ENCODE measurements around the gene DNAJC10.

The DNAJC10 gene

DNA sequence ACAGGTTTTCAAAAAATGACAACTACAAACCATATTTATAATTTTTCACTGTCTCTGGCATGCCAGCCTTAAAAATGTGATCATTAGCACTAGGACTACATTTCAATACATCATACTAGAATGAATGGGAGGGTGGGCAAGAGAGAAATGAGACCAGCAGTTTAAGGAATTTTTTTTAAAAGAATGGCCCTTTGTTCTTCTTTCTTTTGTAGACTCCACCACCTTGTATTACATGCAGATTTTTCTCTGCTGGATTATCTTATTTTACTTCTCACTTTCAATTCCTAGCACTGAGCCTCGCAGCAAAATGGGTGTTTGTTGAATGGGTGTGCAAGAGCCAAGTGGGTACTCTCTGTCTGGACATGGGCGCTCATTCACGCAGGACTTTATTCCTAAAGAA lies 110.4 kb downstream of the DNAJC10 start:
- no peak for DNase-seq
- intact Hi-C loops (cut with DNase I): no loop called here

GRCh38 chr2:182827182-182827879 lies 111.3 kb downstream of the DNAJC10 start:
- DNase-seq: no peak
- intact Hi-C loops (cut with DNase I): no loop called here

DNA sequence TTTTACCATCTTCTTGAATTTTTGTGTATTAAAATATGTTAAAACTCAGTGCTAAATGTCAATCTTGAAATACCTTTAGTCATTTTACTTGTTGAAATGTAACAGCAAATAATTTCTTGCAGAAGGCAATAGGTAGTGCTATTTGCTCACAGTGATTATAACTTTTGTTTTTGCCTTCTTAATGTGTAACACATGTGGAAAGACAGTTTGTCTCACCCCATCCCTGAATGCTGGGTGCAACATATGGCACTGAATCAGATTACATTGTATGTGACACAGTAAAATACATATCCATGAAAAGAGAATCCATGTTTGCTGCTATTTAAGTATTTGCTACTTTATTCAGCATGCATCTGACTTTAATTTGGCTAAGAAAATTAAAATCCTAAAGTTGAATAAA lies 115.0 kb downstream of the DNAJC10 start:
- no peak for DNase-seq
- intact Hi-C loops (cut with DNase I): no loop called here

GRCh38 chr2:182831921-182832320 lies 115.9 kb downstream of the DNAJC10 start:
- DNase-seq: no peak
- intact Hi-C loops (cut with DNase I): no loop called here

DNA sequence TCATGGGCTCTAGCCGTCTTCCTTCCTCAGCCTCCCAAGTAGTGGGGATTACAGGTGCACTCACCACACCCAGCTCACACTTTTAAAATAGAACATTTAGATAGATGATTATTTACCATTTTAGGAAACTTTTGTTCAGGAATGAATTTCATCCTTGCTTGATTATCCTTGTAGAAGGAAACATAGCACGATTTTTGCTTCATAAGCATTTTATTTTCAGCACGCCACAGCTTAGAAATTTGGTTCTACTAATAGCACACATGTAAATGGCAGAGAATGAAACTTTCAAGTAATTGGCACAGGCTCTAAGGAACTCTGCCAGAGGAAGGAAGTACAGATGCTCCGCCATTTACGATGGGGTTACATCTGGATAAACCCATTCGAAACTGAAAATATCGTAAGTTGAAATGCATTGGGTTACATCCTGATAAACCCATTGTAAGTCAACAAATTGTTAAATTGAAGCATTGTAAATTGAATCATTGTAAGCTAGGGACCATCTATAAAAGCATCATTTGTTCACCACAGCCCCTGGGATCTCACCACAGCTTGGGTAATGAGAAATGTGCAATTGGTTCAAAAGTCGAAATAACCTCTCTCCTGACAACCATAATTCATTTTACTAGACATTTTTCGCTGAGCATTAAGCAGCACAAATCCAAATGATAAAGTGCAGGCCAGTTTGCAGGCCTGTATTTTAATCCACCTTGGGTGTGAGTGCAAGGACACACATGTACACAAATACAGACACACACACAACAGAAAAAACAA lies 117.2 kb downstream of the DNAJC10 start:
- intact Hi-C loops (cut with DNase I): no loop called here
- DNase-seq: no peak

- intact Hi-C loops (cut with DNase I): no loop called here
- no peak for DNase-seq
Observed at GRCh38 chr2:182834293-182834692, 118.2 kb downstream of the DNAJC10 start.

DNA sequence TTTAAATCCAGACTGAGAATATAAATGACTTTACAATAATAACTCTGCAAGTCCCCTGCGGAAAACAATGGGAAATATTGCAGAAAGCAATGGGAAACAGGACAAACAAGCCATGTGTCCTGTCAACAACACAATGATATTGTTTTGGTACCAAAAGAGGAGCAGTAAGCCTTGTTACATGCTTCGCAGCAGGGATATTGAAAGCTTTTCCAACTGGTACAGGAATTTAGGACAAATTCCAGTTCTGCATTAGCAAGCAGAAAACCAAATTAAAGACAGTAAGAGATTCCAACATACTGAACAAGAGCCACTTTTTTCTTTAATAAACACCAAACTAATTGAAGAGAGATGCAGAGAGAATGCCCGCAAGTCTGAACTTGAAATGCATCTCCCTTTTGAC lies 120.4 kb downstream of the DNAJC10 start:
- no peak for DNase-seq
- intact Hi-C loops (cut with DNase I): no loop called here

Data from posterior cingulate gyrus (tissue), 11 donors.